ENCODE results near the gene RUNX1. TPM values are rescaled to one million over a fixed set of nuclear protein-coding genes. Genes with fewer than 3 reads are reported as not detected.

The RUNX1 gene
- total and polyA plus RNA-seq, 10 of the 15 experiments (the other 5 are each of a cell fraction or from before 2014, with no cell fraction given), result 0.90 to 15.2 (median 4.1) TPM

DNA sequence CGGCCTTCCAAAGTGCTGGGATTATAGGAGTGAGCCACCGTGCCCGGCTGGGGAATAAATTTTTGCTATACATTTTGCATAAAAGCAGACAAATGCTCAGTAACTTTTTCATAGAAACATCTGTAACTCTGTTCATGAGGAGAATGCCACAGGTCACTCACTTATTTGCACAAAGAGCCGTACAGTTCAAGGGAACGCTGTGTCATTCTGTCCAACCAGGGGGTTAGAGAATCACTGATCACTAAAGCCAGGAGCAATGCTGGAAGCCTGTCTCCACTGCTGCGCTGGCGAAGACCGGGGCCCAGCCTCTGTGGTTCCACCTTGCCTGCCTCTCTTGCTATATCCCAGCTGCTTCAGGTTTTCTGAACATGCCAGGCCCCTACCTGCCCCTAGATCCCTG lies 58.3 kb downstream of the RUNX1 start:
- peaks cover 26% of the 10 kb centered on the region for H3K4me1 ChIP-seq (ENCODE audit: control insufficient read depth, insufficient read depth, low read length)
- H4K20me1 ChIP-seq (ENCODE audit: control insufficient read depth, insufficient read depth), result no peaks in the 10 kb centered on the region
- TF ChIP-seq ZNF622 (IDR thresholded peaks at IDR 0.05) (no peak), SIX5 (IDR thresholded peaks at IDR 0.05; ENCODE audit: low read depth, low read length, severe bottlenecking) (no peak), GATAD2B (conservative IDR thresholded peaks at IDR 0.05; ENCODE audit: low read depth) (no peak), KLF5 (IDR thresholded peaks at IDR 0.05; ENCODE audit: partially characterized antibody) (no peak), MEF2B (IDR thresholded peaks at IDR 0.05; ENCODE audit: partially characterized antibody, poor library complexity, severe bottlenecking) (no peak)
- TF ChIP-seq, protein P1, sequence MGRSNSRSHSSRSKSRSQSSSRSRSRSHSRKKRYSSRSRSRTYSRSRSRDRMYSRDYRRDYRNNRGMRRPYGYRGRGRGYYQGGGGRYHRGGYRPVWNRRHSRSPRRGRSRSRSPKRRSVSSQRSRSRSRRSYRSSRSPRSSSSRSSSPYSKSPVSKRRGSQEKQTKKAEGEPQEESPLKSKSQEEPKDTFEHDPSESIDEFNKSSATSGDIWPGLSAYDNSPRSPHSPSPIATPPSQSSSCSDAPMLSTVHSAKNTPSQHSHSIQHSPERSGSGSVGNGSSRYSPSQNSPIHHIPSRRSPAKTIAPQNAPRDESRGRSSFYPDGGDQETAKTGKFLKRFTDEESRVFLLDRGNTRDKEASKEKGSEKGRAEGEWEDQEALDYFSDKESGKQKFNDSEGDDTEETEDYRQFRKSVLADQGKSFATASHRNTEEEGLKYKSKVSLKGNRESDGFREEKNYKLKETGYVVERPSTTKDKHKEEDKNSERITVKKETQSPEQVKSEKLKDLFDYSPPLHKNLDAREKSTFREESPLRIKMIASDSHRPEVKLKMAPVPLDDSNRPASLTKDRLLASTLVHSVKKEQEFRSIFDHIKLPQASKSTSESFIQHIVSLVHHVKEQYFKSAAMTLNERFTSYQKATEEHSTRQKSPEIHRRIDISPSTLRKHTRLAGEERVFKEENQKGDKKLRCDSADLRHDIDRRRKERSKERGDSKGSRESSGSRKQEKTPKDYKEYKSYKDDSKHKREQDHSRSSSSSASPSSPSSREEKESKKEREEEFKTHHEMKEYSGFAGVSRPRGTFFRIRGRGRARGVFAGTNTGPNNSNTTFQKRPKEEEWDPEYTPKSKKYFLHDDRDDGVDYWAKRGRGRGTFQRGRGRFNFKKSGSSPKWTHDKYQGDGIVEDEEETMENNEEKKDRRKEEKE (IDR thresholded peaks at IDR 0.05), result no peak
- DNase-seq (ENCODE audit: low read depth, low spot score), result no peak
- no peak overlapping the region for H3K27ac ChIP-seq (ENCODE audit: control insufficient read depth, insufficient read depth)
- no peak for ATAC-seq
- ChIA-PET SMC1A (ENCODE audit: uncharacterized antibody, unreplicated experiment) (interaction anchor here (1.4 kb wide), 1 partner anchor 31 kb away, joined by 3 read pairs; no protein-coding TSS in a partner anchor), POLR2A (no interaction called here), CTCF (no interaction called here), RAD21 (ENCODE audit: unreplicated experiment) (no interaction called here)
- in situ Hi-C loops (cut with MboI) (no loop called here), intact Hi-C loops (cut with micrococcal nuclease; ENCODE audit: unreplicated experiment) (no loop called here)
- H3K27me3 ChIP-seq (replicated peaks in 1 of 2; ENCODE audit: control insufficient read depth in 2 of 2, insufficient read depth in 2 of 2, low read length in 1 of 2), result peaks cover 0 to 4% of the 10 kb centered on the region in 2 experiments; a peak in 2 of 4 replicates
- H3K36me3 ChIP-seq (ENCODE audit: control insufficient read depth in 2 of 2, insufficient read depth in 2 of 2, low read length in 1 of 2), result no peaks in the 10 kb centered on the region
- no peak overlapping the region for H2AFZ ChIP-seq (ENCODE audit: control insufficient read depth, low read depth, low read length)
- 81% methylated on average over 8 of the region's 8 CpGs for WGBS (ENCODE audit: insufficient coverage, insufficient replicate concordance, low lambda C conversion rate, missing lambda C conversion rate)
- no peaks in the 10 kb centered on the region for H3K9me3 ChIP-seq (replicated peaks; ENCODE audit: control insufficient read depth, insufficient read depth, low read length)
- no TSS peak for BruUV-seq (replicated peaks)
- H3K4me3 ChIP-seq, result no peak overlapping the region
- no peak for FAIRE-seq
- H3K4me2 ChIP-seq (ENCODE audit: control insufficient read depth, insufficient read depth), result no peak overlapping the region
- no peaks in the 10 kb centered on the region for H3K79me2 ChIP-seq (ENCODE audit: control insufficient read depth, insufficient read depth, low read length)
- no peak overlapping the region for H3K9ac ChIP-seq (ENCODE audit: control insufficient read depth, insufficient read depth, low read length)

All from GM12878 (cell line).